ENCODE data around the gene TRIM17.

DNA sequence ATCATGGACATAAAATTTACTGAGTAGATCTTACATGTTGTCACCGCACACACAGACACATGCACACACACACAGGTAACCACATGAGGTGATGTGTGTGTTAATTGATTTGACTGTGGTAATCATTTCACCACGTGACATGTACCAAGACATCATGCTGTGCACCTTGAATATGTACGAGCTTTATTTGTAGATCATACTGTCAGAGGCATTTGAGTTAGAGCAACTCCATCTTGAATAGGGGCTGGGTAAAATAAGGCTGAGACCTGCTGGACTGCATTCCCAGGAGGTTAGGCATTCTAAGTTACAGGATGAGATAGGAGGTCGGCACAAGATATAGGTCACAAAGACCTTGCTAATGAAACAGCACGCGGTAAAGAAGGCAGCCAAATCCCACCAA, 31.7 kb upstream of the TRIM17 start:
- no peak for TF ChIP-seq POLR2AphosphoS5 (IDR thresholded peaks at IDR 0.05)
- TF ChIP-seq, protein P1, sequence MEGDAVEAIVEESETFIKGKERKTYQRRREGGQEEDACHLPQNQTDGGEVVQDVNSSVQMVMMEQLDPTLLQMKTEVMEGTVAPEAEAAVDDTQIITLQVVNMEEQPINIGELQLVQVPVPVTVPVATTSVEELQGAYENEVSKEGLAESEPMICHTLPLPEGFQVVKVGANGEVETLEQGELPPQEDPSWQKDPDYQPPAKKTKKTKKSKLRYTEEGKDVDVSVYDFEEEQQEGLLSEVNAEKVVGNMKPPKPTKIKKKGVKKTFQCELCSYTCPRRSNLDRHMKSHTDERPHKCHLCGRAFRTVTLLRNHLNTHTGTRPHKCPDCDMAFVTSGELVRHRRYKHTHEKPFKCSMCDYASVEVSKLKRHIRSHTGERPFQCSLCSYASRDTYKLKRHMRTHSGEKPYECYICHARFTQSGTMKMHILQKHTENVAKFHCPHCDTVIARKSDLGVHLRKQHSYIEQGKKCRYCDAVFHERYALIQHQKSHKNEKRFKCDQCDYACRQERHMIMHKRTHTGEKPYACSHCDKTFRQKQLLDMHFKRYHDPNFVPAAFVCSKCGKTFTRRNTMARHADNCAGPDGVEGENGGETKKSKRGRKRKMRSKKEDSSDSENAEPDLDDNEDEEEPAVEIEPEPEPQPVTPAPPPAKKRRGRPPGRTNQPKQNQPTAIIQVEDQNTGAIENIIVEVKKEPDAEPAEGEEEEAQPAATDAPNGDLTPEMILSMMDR (IDR thresholded peaks at IDR 0.05), result no peak

All from breast epithelium (tissue), 3 donors.